Measurements from ENCODE around the gene IRS1. TPM values are rescaled to one million over a fixed set of nuclear protein-coding genes. Genes with fewer than 3 reads are reported as not detected.

The IRS1 gene
- polyA plus RNA-seq, 2 of the 4 experiments (the other 2 are of a cell fraction) = 10.4 to 13.9 TPM

DNA sequence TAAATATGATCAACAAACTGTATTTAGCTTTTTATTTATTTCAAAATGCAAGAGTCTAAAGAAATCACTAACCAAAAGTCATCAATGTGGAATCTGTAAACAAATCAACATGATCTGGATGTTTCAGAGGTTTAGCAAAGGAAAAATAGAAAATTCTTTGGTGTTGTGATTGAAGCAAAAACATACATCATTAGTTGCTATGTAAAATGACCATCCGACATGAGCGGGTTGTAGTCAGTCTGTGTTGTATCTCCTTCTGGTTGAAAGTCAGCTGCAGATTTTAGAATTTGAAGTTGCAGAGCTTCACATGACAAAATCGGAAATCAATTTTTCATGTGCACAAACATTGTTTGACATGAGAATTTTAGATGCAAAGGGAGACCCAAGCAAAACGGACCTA is 63.2 kb downstream of the IRS1 start:
- peaks cover 82% of the 10 kb centered on the region for H3K4me1 ChIP-seq

DNA sequence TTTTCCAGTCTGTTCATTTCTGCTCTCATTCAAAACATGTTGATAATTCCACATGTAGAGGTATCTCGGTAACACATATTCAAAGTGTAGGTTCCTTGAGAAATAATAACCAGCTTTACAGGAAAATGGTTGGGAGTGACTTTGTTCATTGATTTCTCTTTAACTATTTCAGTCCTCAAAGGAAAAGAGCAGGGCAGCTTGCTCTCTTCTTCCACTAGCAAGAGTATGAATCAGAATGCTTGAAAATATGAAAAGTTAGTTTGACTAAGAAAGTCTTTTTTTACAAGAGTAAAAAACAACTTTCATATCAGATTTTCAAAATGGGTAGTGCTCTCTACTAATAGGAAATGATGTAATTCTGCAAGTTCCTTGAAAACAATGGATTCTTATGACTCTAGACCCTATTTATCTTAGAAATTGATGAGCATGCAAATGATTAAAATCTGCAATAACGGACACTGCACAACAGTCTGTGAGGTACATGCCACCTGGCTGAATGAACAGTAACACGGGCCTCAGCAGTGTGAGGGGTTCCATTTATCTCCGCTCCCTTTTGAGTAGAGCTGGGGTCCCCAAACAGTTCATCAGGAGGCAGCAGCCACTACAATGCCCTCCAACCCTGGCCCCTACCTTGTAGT is 65.6 kb downstream of the IRS1 start:
- TF ChIP-seq GATA3 (IDR thresholded peaks at IDR 0.05; ENCODE audit: borderline replicate concordance) = no peak
- peak; percentile 51 for TF ChIP-seq MAFK (IDR thresholded peaks at IDR 0.05; ENCODE audit: partially characterized antibody)
- DNase-seq (ENCODE audit: low read depth in 1 of 2, low spot score in 1 of 2) = no peak
- Histone ChIP-seq H3K4me2 (peak overlapping the region; percentile 75), H3K27ac (peak overlapping the region; percentile 80 to 85), H3K4me3 (peak overlapping the region; percentile 11; the same call in 1 of the 3 replicates), H3K4me1 (peaks cover 59% of the 10 kb centered on the region), H3K9me3 (no peaks in the 10 kb centered on the region)
- POLR2A ChIA-PET = interaction anchor here (0.8 kb wide), 1 partner anchor 65 kb away, joined by 3 read pairs; no protein-coding TSS in a partner anchor
- no peak for FAIRE-seq
- no peak; a peak in 1 of 6 replicates for ATAC-seq
- CTCF ChIA-PET = interaction anchor here (1.3 to 1.4 kb wide), 2 partner anchors 62 to 615 kb away, joined by 3 read pairs; no protein-coding TSS in a partner anchor
- 84% methylated on average over 4 of the region's 4 CpGs for WGBS (ENCODE audit: missing lambda C conversion rate)

More for the DNA sequence above, 63.2 kb downstream of the IRS1 start:
- ChIA-PET POLR2A (no interaction called here), CTCF (interaction anchor here (0.7 kb wide), 1 partner anchor 19 kb away, joined by 3 read pairs; no protein-coding TSS in a partner anchor)
- DNase-seq (ENCODE audit: low read depth in 1 of 2, low spot score in 1 of 2) (no peak), FAIRE-seq (no peak), ATAC-seq (no peak)
- Histone ChIP-seq H3K9me3 (no peaks in the 10 kb centered on the region), H3K4me3 (no peak overlapping the region), H3K27ac (no peak overlapping the region; a peak in 1 of 6 replicates), H3K4me2 (no peak overlapping the region)
- 88% methylated on average over 4 of the region's 4 CpGs for WGBS (ENCODE audit: missing lambda C conversion rate)
- TF ChIP-seq RFX5 (IDR thresholded peaks at IDR 0.05) (peak; percentile 78), ZFP36 (IDR thresholded peaks at IDR 0.05; ENCODE audit: borderline replicate concordance, partially characterized antibody) (no peak)

DNA sequence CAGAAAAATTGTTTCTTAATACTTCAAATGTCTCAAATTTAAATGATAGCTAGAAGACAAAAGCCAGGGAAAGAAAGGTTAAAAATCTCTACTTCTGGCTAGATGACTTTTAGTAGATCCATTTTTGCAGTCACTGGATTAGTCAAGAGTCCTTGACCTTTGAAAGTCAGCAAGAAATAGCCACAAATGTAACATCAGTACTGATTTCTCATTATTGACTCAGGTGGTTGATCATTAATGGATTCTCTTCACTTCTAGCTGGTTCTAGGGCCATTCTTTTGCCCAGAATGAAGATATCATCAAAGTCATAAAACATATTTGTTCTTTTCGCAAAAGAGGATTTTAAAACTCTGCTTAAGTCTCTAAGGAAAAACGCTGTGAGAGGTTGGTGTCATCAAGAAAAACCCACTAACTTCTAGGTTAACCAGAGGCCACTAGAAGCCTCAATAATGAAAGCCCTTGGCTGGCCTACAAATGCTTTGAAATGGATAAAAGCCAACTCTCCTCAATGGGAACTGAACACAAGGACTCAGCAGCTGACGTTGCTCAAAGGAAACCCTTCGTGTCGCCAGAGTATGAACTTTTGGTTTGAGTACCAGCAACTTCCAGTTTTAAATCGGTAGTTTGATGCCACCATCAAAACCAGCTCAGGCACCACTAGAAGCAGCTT is 66.3 kb downstream of the IRS1 start:
- 6% methylated on average over 6 of the region's 6 CpGs for WGBS (ENCODE audit: missing lambda C conversion rate)
- DNase-seq (ENCODE audit: low read depth in 1 of 2, low spot score in 1 of 2) (peak; percentile 26 to 70), FAIRE-seq (no peak), ATAC-seq (peak; percentile 65 to 76; a peak in 4 of 6 replicates)
- peak overlapping the region; percentile 11; the same call in 1 of the 3 replicates for H3K4me3 ChIP-seq
- ChIA-PET CTCF (interaction anchor here (1.3 to 1.4 kb wide), 2 partner anchors 63 to 615 kb away, joined by 3 read pairs; no protein-coding TSS in a partner anchor), POLR2A (interaction anchor here (0.8 kb wide), 1 partner anchor 66 kb away, joined by 3 read pairs; no protein-coding TSS in a partner anchor)
- no peaks in the 10 kb centered on the region for H3K9me3 ChIP-seq
- H3K4me2 ChIP-seq = peak overlapping the region; percentile 75
- H3K27ac ChIP-seq = peak overlapping the region; percentile 80 to 85
- peaks cover 52% of the 10 kb centered on the region for H3K4me1 ChIP-seq
- TF ChIP-seq HOXB5 (CRISPR knock-in tag; IDR thresholded peaks at IDR 0.05) (no peak), KDM1A (IDR thresholded peaks at IDR 0.05; ENCODE audit: low read depth) (no peak), SMC3 (IDR thresholded peaks at IDR 0.05) (peak; percentile 26), RAD21 (conservative IDR thresholded peaks at IDR 0.05 in 1 of 2, IDR thresholded peaks at IDR 0.05 in 1 of 2) (peak; percentile 1 to 52; a peak in 3 of 5 replicates), RNF2 (IDR thresholded peaks at IDR 0.05; ENCODE audit: borderline replicate concordance, low read depth) (no peak), EP300 (IDR thresholded peaks at IDR 0.05) (peak; percentile 58 to 68; a peak in 3 of 5 replicates), FOSB (CRISPR knock-in tag; IDR thresholded peaks at IDR 0.05) (no peak), EHMT2 (IDR thresholded peaks at IDR 0.05; ENCODE audit: low read depth) (peak; percentile 94), HEYL (CRISPR knock-in tag; IDR thresholded peaks at IDR 0.05) (no peak), GATA3 (IDR thresholded peaks at IDR 0.05; ENCODE audit: borderline replicate concordance) (peak; percentile 80), JUN (IDR thresholded peaks at IDR 0.05) (peak in 1 of 2 experiments; percentile 42; a peak in 1 of 5 replicates), POLR2AphosphoS2 (conservative IDR thresholded peaks at IDR 0.05; ENCODE audit: low read length) (0 out of 2 replicates have a peak, but pooled peaks have one; percentile 47), FOSL2 (IDR thresholded peaks at IDR 0.05) (peak; percentile 46; the same call in 1 of the 2 replicates), FOSL2 (CRISPR knock-in tag; IDR thresholded peaks at IDR 0.05) (0 out of 2 replicates have a peak, but pooled peaks have one; percentile 36), JUNB (IDR thresholded peaks at IDR 0.05) (peak; percentile 71), ESRRA (IDR thresholded peaks at IDR 0.05; ENCODE audit: borderline replicate concordance, low read length) (peak; percentile 79; the same call in 1 of the 2 replicates)
- TF ChIP-seq, protein P1, sequence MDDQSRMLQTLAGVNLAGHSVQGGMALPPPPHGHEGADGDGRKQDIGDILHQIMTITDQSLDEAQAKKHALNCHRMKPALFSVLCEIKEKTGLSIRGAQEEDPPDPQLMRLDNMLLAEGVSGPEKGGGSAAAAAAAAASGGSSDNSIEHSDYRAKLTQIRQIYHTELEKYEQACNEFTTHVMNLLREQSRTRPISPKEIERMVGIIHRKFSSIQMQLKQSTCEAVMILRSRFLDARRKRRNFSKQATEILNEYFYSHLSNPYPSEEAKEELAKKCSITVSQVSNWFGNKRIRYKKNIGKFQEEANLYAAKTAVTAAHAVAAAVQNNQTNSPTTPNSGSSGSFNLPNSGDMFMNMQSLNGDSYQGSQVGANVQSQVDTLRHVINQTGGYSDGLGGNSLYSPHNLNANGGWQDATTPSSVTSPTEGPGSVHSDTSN (IDR thresholded peaks at IDR 0.05) = no peak
- TF ChIP-seq, protein P2, sequence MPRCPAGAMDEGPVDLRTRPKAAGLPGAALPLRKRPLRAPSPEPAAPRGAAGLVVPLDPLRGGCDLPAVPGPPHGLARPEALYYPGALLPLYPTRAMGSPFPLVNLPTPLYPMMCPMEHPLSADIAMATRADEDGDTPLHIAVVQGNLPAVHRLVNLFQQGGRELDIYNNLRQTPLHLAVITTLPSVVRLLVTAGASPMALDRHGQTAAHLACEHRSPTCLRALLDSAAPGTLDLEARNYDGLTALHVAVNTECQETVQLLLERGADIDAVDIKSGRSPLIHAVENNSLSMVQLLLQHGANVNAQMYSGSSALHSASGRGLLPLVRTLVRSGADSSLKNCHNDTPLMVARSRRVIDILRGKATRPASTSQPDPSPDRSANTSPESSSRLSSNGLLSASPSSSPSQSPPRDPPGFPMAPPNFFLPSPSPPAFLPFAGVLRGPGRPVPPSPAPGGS (IDR thresholded peaks at IDR 0.05) = peak; percentile 67; the same call in 1 of the 3 replicates
- TF ChIP-seq, protein P3, sequence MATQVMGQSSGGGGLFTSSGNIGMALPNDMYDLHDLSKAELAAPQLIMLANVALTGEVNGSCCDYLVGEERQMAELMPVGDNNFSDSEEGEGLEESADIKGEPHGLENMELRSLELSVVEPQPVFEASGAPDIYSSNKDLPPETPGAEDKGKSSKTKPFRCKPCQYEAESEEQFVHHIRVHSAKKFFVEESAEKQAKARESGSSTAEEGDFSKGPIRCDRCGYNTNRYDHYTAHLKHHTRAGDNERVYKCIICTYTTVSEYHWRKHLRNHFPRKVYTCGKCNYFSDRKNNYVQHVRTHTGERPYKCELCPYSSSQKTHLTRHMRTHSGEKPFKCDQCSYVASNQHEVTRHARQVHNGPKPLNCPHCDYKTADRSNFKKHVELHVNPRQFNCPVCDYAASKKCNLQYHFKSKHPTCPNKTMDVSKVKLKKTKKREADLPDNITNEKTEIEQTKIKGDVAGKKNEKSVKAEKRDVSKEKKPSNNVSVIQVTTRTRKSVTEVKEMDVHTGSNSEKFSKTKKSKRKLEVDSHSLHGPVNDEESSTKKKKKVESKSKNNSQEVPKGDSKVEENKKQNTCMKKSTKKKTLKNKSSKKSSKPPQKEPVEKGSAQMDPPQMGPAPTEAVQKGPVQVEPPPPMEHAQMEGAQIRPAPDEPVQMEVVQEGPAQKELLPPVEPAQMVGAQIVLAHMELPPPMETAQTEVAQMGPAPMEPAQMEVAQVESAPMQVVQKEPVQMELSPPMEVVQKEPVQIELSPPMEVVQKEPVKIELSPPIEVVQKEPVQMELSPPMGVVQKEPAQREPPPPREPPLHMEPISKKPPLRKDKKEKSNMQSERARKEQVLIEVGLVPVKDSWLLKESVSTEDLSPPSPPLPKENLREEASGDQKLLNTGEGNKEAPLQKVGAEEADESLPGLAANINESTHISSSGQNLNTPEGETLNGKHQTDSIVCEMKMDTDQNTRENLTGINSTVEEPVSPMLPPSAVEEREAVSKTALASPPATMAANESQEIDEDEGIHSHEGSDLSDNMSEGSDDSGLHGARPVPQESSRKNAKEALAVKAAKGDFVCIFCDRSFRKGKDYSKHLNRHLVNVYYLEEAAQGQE (IDR thresholded peaks at IDR 0.05) = no peak
- TF ChIP-seq, protein P4, sequence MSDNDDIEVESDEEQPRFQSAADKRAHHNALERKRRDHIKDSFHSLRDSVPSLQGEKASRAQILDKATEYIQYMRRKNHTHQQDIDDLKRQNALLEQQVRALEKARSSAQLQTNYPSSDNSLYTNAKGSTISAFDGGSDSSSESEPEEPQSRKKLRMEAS (IDR thresholded peaks at IDR 0.05) = peak; percentile 51; the same call in 1 of the 2 replicates
- TF ChIP-seq, protein P5, sequence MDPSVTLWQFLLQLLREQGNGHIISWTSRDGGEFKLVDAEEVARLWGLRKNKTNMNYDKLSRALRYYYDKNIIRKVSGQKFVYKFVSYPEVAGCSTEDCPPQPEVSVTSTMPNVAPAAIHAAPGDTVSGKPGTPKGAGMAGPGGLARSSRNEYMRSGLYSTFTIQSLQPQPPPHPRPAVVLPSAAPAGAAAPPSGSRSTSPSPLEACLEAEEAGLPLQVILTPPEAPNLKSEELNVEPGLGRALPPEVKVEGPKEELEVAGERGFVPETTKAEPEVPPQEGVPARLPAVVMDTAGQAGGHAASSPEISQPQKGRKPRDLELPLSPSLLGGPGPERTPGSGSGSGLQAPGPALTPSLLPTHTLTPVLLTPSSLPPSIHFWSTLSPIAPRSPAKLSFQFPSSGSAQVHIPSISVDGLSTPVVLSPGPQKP (IDR thresholded peaks at IDR 0.05; ENCODE audit: low read depth, low read length) = no peak
